Activated CD4-positive, alpha-beta T cell treated with anti-CD3 and anti-CD28 coated beads, Interleukin-2, amount 10 ng/mL, durations not matched to agents 24 days and 14 days (primary cell): Measurements from ENCODE around the gene PIEZO2. TPM values are rescaled to one million over a fixed set of nuclear protein-coding genes. Genes with fewer than 3 reads are reported as not detected.

Experiments
- DNase-seq: peaks from one replicate; pipeline ENCODE4 v3.0.0; 2022
- H3K27ac Mint-ChIP-seq: one replicate; pipeline ENCODE4 v1.8.0; 2022; ENCODE audit warnings: mild to moderate bottlenecking, mixed read lengths
- H3K27me3 Mint-ChIP-seq: one replicate; pipeline ENCODE4 v1.8.0; 2022; ENCODE audit warnings: mixed read lengths
- H3K36me3 Mint-ChIP-seq: one replicate; pipeline ENCODE4 v1.8.0; 2022; ENCODE audit warnings: low read depth, mild to moderate bottlenecking, mixed read lengths
- H3K4me1 Mint-ChIP-seq: one replicate; pipeline ENCODE4 v1.8.0; 2021; ENCODE audit warnings: mixed read lengths
- H3K4me3 Mint-ChIP-seq: one replicate; pipeline ENCODE4 v1.8.0; 2022; ENCODE audit warnings: mild to moderate bottlenecking, moderate library complexity, mixed read lengths
- H3K9me3 Mint-ChIP-seq: one replicate; pipeline ENCODE4 v1.8.0; 2021; ENCODE audit warnings: mixed read lengths
- intact Hi-C: fragments of 100-400 bp; cut with micrococcal nuclease; formaldehyde crosslinking; loops from one replicate; pipeline ENCODE4 v1.15.1; 2023
- total RNA-seq: library from RNA; stranded (reverse); gene quantifications from 2 replicates; pipeline ENCODE4 v1.2.3, GENCODE V29; 2022

Gene PIEZO2
- total RNA-seq, 1 donor from 2014 or later: not detected

GRCh38 chr18:11002796-11003195 is 146.6 kb downstream of the PIEZO2 start:
- Mint-ChIP-seq H3K4me1 (no peaks in the 10 kb centered on the region), H3K4me3 (no peak overlapping the region), H3K27me3 (no peaks in the 10 kb centered on the region), H3K36me3 (no peaks in the 10 kb centered on the region), H3K9me3 (no peaks in the 10 kb centered on the region), H3K27ac (no peak overlapping the region)
- intact Hi-C loops: no loop called here
- DNase-seq: no peak

GRCh38 chr18:11002277-11002676 is 147.1 kb downstream of the PIEZO2 start:
- Mint-ChIP-seq H3K27ac (no peak overlapping the region), H3K9me3 (no peaks in the 10 kb centered on the region), H3K36me3 (no peaks in the 10 kb centered on the region), H3K27me3 (no peaks in the 10 kb centered on the region), H3K4me3 (no peak overlapping the region), H3K4me1 (no peaks in the 10 kb centered on the region)
- intact Hi-C loops: no loop called here
- no peak for DNase-seq

GRCh38 chr18:11000071-11000470 is 149.3 kb downstream of the PIEZO2 start:
- no peak overlapping the region for H3K4me3 Mint-ChIP-seq
- intact Hi-C loops: no loop called here
- H3K4me1 Mint-ChIP-seq: no peaks in the 10 kb centered on the region
- H3K9me3 Mint-ChIP-seq: peaks cover 4% of the 10 kb centered on the region
- no peak overlapping the region for H3K27ac Mint-ChIP-seq
- H3K36me3 Mint-ChIP-seq: no peaks in the 10 kb centered on the region
- no peaks in the 10 kb centered on the region for H3K27me3 Mint-ChIP-seq
- no peak for DNase-seq

DNA sequence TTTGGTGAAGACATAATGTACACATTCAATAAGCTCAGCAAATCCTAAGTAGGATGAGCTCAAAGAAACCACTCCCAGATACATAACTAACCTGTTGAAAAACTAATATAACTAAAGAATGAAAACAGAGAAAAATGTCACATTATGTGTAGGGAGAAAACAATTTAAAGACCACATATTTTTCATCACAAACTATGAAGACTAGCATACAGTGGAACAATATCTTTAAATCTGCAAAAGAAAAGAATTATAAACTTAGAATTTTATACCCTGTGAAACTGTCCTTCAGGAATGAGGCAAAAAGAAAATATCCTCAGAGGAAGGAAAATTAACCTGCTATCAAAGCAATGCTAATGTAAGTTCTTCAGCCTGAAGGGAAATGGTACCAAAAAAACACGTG is 151.5 kb downstream of the PIEZO2 start:
- H3K27me3 Mint-ChIP-seq: no peaks in the 10 kb centered on the region
- no peaks in the 10 kb centered on the region for H3K36me3 Mint-ChIP-seq
- no peak for DNase-seq
- H3K4me1 Mint-ChIP-seq: no peaks in the 10 kb centered on the region
- peaks cover 10% of the 10 kb centered on the region for H3K9me3 Mint-ChIP-seq
- intact Hi-C loops: no loop called here
- H3K27ac Mint-ChIP-seq: no peak overlapping the region
- H3K4me3 Mint-ChIP-seq: no peak overlapping the region

- H3K27me3 Mint-ChIP-seq: no peaks in the 10 kb centered on the region
- no peaks in the 10 kb centered on the region for H3K36me3 Mint-ChIP-seq
- peaks cover 11% of the 10 kb centered on the region for H3K9me3 Mint-ChIP-seq
- no peak for DNase-seq
- intact Hi-C loops: no loop called here
- H3K4me3 Mint-ChIP-seq: no peak overlapping the region
- no peaks in the 10 kb centered on the region for H3K4me1 Mint-ChIP-seq
- no peak overlapping the region for H3K27ac Mint-ChIP-seq
Observed at GRCh38 chr18:10995550-10995949, 153.8 kb downstream of the PIEZO2 start.

DNA sequence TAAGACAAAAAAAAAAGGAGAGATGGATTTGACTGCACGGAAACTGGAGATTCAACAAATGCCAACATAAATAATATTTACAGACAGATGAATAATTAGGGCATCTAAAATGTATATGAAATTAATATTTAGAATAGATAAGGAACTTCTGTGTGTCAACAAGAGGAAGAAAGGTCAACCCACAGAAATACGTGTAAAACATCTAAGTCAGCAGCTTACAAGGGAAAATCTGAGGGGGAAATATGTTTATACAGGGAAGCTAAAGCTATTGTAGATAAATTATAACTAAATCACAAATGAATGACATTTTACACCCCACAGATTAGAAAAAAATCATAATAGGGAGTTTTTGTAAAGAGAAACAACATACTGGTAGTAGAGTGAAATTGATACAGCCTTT is 159.9 kb downstream of the PIEZO2 start:
- Mint-ChIP-seq H3K27me3 (no peaks in the 10 kb centered on the region), H3K4me3 (no peak overlapping the region), H3K9me3 (peaks cover 17% of the 10 kb centered on the region), H3K27ac (no peak overlapping the region), H3K36me3 (no peaks in the 10 kb centered on the region), H3K4me1 (no peaks in the 10 kb centered on the region)
- no peak for DNase-seq
- intact Hi-C loops: no loop called here

GRCh38 chr18:10985689-10986088 is 163.7 kb downstream of the PIEZO2 start:
- H3K4me3 Mint-ChIP-seq: no peak overlapping the region
- H3K9me3 Mint-ChIP-seq: peaks cover 14% of the 10 kb centered on the region
- H3K36me3 Mint-ChIP-seq: no peaks in the 10 kb centered on the region
- no peaks in the 10 kb centered on the region for H3K4me1 Mint-ChIP-seq
- intact Hi-C loops: no loop called here
- no peak overlapping the region for H3K27ac Mint-ChIP-seq
- H3K27me3 Mint-ChIP-seq: no peaks in the 10 kb centered on the region
- DNase-seq: no peak

DNA sequence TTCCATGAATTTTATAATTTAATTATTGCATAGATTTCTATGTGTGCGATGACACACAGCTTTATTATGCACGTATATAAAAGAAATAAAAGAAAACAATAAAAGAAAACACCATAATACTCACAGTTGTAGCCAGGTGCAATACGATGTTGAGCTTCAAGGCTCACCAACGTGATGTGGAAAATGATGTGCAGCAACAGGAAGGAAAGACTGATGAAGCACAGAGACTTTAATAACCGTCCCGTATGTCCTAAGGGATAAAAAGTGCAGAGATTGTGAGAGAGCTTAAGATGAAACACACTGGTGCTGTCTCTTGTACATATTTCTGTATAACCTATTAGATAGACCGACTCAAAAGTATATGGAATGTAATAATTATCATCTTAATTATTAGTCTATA is 170.0 kb downstream of the PIEZO2 start:
- intact Hi-C loops: no loop called here
- Mint-ChIP-seq H3K36me3 (no peaks in the 10 kb centered on the region), H3K4me1 (no peaks in the 10 kb centered on the region), H3K9me3 (peaks cover 6% of the 10 kb centered on the region), H3K27ac (no peak overlapping the region), H3K27me3 (no peaks in the 10 kb centered on the region), H3K4me3 (no peak overlapping the region)
- DNase-seq: no peak

DNA sequence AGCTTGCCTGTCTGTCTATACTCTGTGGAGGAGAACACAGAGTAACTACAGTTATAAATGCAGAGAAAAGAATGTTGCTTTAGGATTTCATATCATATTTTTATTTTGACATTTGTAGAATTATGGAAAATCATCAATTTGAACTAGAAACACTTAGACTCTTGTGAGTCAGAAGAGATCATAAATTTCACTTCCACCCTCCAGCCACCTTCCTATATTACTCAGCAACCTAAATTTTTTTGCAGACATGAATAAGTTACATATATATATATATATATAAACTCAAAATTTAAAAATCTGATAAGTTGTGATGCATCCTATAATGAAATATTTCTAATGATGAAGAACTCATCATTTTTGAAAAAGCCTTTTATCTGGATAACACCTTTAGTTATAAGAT is 172.3 kb downstream of the PIEZO2 start:
- Mint-ChIP-seq H3K4me1 (no peaks in the 10 kb centered on the region), H3K4me3 (no peak overlapping the region), H3K36me3 (no peaks in the 10 kb centered on the region), H3K9me3 (peaks cover 3% of the 10 kb centered on the region), H3K27me3 (no peaks in the 10 kb centered on the region), H3K27ac (no peak overlapping the region)
- DNase-seq: no peak
- intact Hi-C loops: no loop called here

DNA sequence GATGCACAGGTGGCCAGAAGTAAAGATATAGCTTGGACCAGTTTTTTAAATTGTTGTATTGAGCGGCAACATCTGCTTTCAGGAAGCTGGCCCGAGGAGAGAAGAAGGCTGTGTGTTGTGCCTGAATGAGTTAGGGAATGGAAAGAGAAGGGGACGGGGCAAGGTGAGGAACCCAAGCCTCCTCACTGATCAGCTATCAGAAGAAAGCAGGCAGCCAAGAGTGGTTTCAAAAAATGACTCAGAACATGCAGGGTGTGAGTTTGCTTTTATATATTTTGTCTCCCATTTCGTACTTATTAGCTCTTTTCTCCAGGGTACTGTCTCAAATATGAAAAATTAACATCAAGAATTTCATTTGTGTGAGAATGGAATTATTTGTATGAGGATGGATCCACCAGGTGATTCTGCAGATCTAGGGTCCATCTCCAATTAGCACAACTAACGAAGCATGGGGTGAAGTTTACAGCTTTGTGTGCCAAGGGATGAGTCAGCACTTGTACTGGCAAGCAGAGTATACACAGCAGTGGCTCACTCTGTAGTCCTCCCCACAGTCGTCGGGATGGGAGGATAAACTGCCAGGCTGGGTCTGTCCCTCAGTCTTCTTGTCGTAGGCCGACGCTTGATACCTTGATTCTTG is 175.7 kb downstream of the PIEZO2 start:
- H3K27ac Mint-ChIP-seq: no peak overlapping the region
- intact Hi-C loops: no loop called here

GRCh38 chr18:10971717-10972116 is 177.7 kb downstream of the PIEZO2 start:
- intact Hi-C loops: no loop called here
- Mint-ChIP-seq H3K4me1 (no peaks in the 10 kb centered on the region), H3K36me3 (no peaks in the 10 kb centered on the region), H3K27ac (no peak overlapping the region), H3K4me3 (no peak overlapping the region), H3K9me3 (no peaks in the 10 kb centered on the region), H3K27me3 (no peaks in the 10 kb centered on the region)
- no peak for DNase-seq

More for the DNA sequence above, 175.7 kb downstream of the PIEZO2 start:
- peaks cover 3% of the 10 kb centered on the region for H3K9me3 Mint-ChIP-seq
- H3K27me3 Mint-ChIP-seq: no peaks in the 10 kb centered on the region
- DNase-seq: no peak
- H3K4me3 Mint-ChIP-seq: no peak overlapping the region
- H3K4me1 Mint-ChIP-seq: no peaks in the 10 kb centered on the region
- H3K36me3 Mint-ChIP-seq: no peaks in the 10 kb centered on the region

- no peaks in the 10 kb centered on the region for H3K36me3 Mint-ChIP-seq
- intact Hi-C loops: no loop called here
- no peaks in the 10 kb centered on the region for H3K27me3 Mint-ChIP-seq
- no peaks in the 10 kb centered on the region for H3K4me1 Mint-ChIP-seq
- H3K27ac Mint-ChIP-seq: no peak overlapping the region
- H3K4me3 Mint-ChIP-seq: no peak overlapping the region
- H3K9me3 Mint-ChIP-seq: no peaks in the 10 kb centered on the region
- no peak for DNase-seq
Observed at GRCh38 chr18:10965119-10965518, 184.2 kb downstream of the PIEZO2 start.

GRCh38 chr18:10953672-10954071 is 195.7 kb downstream of the PIEZO2 start:
- no peak for DNase-seq
- intact Hi-C loops: no loop called here
- Mint-ChIP-seq H3K36me3 (no peaks in the 10 kb centered on the region), H3K4me3 (no peak overlapping the region), H3K9me3 (no peaks in the 10 kb centered on the region), H3K4me1 (no peaks in the 10 kb centered on the region), H3K27ac (no peak overlapping the region), H3K27me3 (no peaks in the 10 kb centered on the region)

GRCh38 chr18:10951631-10952544 is 197.5 kb downstream of the PIEZO2 start:
- intact Hi-C loops: no loop called here
- peak; percentile 12 for DNase-seq
- H3K27ac Mint-ChIP-seq: no peak overlapping the region
- no peak overlapping the region for H3K4me3 Mint-ChIP-seq
- no peaks in the 10 kb centered on the region for H3K9me3 Mint-ChIP-seq
- H3K27me3 Mint-ChIP-seq: no peaks in the 10 kb centered on the region
- H3K4me1 Mint-ChIP-seq: no peaks in the 10 kb centered on the region
- no peaks in the 10 kb centered on the region for H3K36me3 Mint-ChIP-seq
